ENCODE data around the gene KRT79.
A peak's percentile ranks its signal among the peaks of the same experiment; 100 is the strongest.

Gene KRT79

DNA sequence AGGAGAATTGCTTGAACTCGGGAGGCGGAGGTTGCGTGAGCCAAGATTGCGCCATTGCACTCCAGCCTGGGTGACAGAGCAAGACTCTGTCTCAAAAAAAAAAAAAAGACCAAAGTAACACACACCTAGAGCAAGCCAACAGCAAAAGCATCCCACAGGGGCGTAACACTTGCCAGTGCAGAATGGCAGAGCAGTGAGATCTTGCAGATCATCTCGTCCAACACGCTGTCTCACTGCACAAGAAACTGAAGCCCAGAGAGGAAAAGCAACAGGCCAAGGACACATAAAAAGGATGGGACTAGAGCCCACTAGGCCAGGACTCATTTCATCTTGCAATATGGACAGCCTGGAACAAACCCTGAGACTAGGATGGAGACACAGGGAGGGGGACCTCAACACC is 27.4 kb upstream of the KRT79 start:
- TF ChIP-seq ISL1 (CRISPR knock-in tag; IDR thresholded peaks at IDR 0.05) = no peak
- no peak for TF ChIP-seq PPARA (CRISPR knock-in tag; IDR thresholded peaks at IDR 0.05; ENCODE audit: borderline replicate concordance)
- no peak for TF ChIP-seq ZC3H10 (CRISPR knock-in tag; IDR thresholded peaks at IDR 0.05)
- no peak for TF ChIP-seq TCF4 (CRISPR knock-in tag; IDR thresholded peaks at IDR 0.05; ENCODE audit: borderline replicate concordance)
- TF ChIP-seq PATZ1 (CRISPR knock-in tag; IDR thresholded peaks at IDR 0.05; ENCODE audit: borderline replicate concordance) = no peak
- TF ChIP-seq BACH2 (CRISPR knock-in tag; IDR thresholded peaks at IDR 0.05; ENCODE audit: borderline replicate concordance) = no peak
- no peak for ATAC-seq

DNA sequence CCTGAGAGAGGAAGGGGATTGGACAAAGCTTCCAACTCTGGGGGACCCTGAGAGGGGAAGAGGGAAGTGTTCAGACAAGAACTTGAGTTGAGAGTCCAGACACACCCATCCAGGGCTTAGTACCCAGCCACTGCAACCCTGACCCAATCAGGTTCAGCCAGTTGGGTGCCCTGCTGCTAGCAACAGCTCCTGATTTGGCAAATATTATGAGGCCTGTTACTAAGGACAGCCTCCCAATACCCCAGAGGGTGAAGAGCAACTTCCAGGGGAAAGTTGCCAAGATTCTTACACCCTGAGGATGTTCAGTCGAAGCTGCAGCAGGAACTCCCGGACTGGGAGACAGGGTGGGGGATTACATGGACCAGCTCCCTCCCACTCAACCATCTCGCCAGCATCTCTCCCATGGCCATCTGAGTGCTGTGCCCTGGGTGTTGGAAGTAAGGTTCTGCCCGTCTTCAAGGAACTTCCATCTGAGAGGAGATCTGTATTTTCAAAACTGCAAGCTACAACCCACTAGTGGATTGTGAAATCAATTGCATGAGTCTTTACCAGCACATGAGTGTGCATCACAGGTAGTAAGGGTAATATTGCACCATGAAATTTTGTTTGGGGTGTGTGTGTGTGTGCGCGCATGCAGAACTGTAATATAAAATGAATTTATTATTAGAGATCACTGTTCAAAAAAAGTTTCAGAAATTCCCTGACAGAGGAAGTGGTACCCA is 26.2 kb upstream of the KRT79 start:
- ATAC-seq = peak; percentile 72

GRCh38 chr12:52857500-52857899 is 23.4 kb upstream of the KRT79 start:
- TF ChIP-seq CREB5 (CRISPR knock-in tag; IDR thresholded peaks at IDR 0.05; ENCODE audit: low read depth) = no peak
- no peak for TF ChIP-seq OSR1 (CRISPR knock-in tag; IDR thresholded peaks at IDR 0.05)
- TF ChIP-seq CSRNP3 (CRISPR knock-in tag; IDR thresholded peaks at IDR 0.05) = no peak
- TF ChIP-seq ZFP30 (CRISPR knock-in tag; IDR thresholded peaks at IDR 0.05) = no peak
- TF ChIP-seq GLIS3 (CRISPR knock-in tag; IDR thresholded peaks at IDR 0.05) = no peak
- no peak for TF ChIP-seq ZNF70 (CRISPR knock-in tag; IDR thresholded peaks at IDR 0.05)
- TF ChIP-seq POU6F1 (CRISPR knock-in tag; IDR thresholded peaks at IDR 0.05; ENCODE audit: borderline replicate concordance, low read depth) = no peak
- TF ChIP-seq ESRRG (CRISPR knock-in tag; IDR thresholded peaks at IDR 0.05) = no peak
- ATAC-seq = no peak

More for the DNA sequence above, 26.2 kb upstream of the KRT79 start:
- TF ChIP-seq ARNTL (CRISPR knock-in tag; IDR thresholded peaks at IDR 0.05; ENCODE audit: borderline replicate concordance, low read depth) (no peak), BACH2 (CRISPR knock-in tag; IDR thresholded peaks at IDR 0.05; ENCODE audit: borderline replicate concordance) (no peak), PPARA (CRISPR knock-in tag; IDR thresholded peaks at IDR 0.05; ENCODE audit: borderline replicate concordance) (no peak), OSR1 (CRISPR knock-in tag; IDR thresholded peaks at IDR 0.05) (no peak), CSRNP3 (CRISPR knock-in tag; IDR thresholded peaks at IDR 0.05) (no peak), CSDC2 (CRISPR knock-in tag; IDR thresholded peaks at IDR 0.05) (no peak), TCF4 (CRISPR knock-in tag; IDR thresholded peaks at IDR 0.05; ENCODE audit: borderline replicate concordance) (no peak), ISL1 (CRISPR knock-in tag; IDR thresholded peaks at IDR 0.05) (no peak), TOX (CRISPR knock-in tag; IDR thresholded peaks at IDR 0.05; ENCODE audit: borderline replicate concordance) (no peak), ZFP30 (CRISPR knock-in tag; IDR thresholded peaks at IDR 0.05) (no peak), PATZ1 (CRISPR knock-in tag; IDR thresholded peaks at IDR 0.05; ENCODE audit: borderline replicate concordance) (no peak)

Measured in SK-N-SH treated with all-trans-retinoic acid at 6 μM for 48 hours (cell line).